OCI-LY3 (cell line): ENCODE measurements around the gene IQGAP1.

Source experiments
- EZH2phosphoT487 ChIP-seq: fragments of 200-600 bp; shearing (Covaris generic); IDR thresholded peaks from 2 replicates; pipeline ENCODE4 v1.6.1; 2018; ENCODE audit warnings: antibody characterized with exemption, mixed run types, low read depth
- TF ChIP-seq, protein P1 (sequence below): fragments of 200-600, 300-600 bp; sonication (generic); IDR thresholded peaks from 2 replicates; pipeline ENCODE4 v1.5.1; 2014; ENCODE audit warnings: antibody characterized with exemption, low read length, low read depth

DNA sequence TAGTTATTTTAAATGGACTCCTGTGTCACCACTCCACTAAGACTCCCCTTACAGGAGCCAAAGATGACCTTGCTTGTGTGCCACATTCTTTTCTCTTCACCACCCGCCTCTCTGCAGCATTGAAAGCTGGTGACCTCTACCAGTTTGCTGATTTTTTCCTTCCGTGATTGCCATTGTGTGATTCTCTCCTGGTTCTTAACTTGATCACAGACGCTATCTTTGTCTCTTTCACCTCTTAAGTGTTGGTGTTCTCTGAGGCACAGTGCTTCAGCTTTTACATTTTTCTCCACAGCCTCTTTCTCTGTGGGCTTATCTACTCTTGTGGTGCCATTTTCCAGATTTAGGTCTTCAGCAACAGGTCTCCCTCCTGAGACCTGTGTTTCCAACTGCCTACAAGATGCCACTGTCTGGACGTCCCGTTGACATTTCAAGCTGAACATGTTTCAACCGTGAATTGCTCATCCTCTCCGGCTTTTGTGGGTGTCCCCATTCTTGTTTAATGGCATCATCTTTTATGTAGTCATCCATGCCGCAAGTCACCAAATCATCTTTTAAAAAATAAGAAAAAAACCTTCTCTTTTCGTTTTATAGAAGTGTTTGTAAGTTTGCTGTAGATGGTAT, 26.5 kb downstream of the IQGAP1 start:
- TF ChIP-seq, protein P1, sequence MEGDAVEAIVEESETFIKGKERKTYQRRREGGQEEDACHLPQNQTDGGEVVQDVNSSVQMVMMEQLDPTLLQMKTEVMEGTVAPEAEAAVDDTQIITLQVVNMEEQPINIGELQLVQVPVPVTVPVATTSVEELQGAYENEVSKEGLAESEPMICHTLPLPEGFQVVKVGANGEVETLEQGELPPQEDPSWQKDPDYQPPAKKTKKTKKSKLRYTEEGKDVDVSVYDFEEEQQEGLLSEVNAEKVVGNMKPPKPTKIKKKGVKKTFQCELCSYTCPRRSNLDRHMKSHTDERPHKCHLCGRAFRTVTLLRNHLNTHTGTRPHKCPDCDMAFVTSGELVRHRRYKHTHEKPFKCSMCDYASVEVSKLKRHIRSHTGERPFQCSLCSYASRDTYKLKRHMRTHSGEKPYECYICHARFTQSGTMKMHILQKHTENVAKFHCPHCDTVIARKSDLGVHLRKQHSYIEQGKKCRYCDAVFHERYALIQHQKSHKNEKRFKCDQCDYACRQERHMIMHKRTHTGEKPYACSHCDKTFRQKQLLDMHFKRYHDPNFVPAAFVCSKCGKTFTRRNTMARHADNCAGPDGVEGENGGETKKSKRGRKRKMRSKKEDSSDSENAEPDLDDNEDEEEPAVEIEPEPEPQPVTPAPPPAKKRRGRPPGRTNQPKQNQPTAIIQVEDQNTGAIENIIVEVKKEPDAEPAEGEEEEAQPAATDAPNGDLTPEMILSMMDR: no peak
- TF ChIP-seq EZH2phosphoT487: no peak
